Choroid plexus epithelial cell (primary cell): Measurements from ENCODE around the gene CNTROB.

Experiments
- DNase-seq: peaks from one replicate; pipeline ENCODE4 v3.0.0-alpha.2; 2010; ENCODE audit warnings: low read depth
- H3K4me3 ChIP-seq: 2 replicates; pipeline ENCODE4 v1.5.1; 2011; ENCODE audit warnings: low read depth, mild to moderate bottlenecking, control low read depth, low read length, moderate library complexity
- CTCF ChIP-seq: conservative IDR thresholded peaks from 2 replicates; pipeline ENCODE4 v1.5.1; 2011; ENCODE audit warnings: low read depth, mild to moderate bottlenecking, control low read depth, inconsistent platforms, low read length, moderate library complexity

Gene CNTROB

GRCh38 chr17:7932949-7933348 lies 943 bp downstream of the CNTROB start:
- TF ChIP-seq CTCF: peak; percentile 49
- H3K4me3 ChIP-seq: peak overlapping the region; percentile 99
- DNase-seq: peak; percentile 79

DNA sequence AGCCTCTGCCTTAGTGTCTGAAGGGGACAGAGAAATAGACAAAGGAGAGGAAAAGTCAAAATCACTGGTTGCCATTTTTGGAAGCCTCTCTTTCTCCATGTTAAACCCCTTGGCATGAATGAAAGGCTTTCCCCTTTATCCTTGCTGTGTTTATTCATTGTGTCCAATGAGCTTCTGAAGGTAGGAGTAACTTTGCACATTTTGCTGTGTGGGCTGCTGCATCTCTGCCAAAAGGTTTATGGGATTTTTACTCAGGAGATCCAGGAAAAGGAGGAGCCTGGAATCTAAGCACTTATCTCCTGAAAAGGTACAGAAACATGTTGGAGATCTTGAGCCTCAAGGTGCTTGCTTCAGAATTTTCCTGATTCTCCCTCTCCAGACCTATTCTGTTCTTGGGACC lies 3.9 kb downstream of the CNTROB start:
- no peak for DNase-seq
- TF ChIP-seq CTCF: no peak
- H3K4me3 ChIP-seq: no peak overlapping the region

DNA sequence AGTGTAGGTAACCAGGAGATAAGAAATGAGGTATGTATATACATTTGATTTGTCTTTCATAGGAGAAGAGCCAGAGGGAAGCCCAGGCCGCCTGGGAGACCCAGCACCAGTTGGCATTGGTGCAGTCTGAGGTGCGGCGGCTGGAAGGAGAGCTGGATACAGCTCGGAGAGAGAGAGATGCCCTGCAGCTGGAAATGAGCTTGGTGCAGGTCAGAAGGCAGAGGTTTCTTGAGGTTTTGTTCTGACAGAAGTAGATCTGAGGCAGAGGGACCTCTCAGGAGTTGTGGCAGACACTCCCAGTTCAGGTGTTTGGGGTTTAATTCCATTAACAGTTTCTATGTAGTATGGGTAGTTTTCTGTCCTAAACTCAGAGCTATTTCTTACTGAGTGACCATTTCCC lies 8.0 kb downstream of the CNTROB start:
- no peak for TF ChIP-seq CTCF
- no peak overlapping the region for H3K4me3 ChIP-seq
- no peak for DNase-seq

DNA sequence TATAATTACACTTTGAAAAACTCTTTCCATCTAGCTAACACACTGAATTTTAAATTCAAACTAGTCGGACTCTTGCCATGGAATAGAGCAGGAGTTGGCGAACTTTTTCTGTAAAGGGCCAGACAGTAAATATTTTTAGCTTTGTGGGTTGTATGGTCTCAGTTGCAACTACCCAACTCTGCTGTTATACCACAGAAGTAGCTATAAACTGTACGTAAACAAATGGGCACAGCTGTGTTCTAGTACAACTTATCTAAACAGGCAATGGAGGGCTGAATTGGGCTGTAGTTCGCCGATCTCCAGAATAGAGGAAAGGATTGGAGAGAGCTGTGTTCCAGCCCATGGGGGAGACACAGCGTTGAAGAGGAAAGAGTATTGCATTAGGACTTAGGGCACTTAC lies 8.7 kb downstream of the CNTROB start:
- H3K4me3 ChIP-seq: no peak overlapping the region
- no peak for TF ChIP-seq CTCF
- DNase-seq: no peak

GRCh38 chr17:7943291-7943690 lies 11.3 kb downstream of the CNTROB start:
- no peak overlapping the region for H3K4me3 ChIP-seq
- DNase-seq: no peak
- no peak for TF ChIP-seq CTCF

DNA sequence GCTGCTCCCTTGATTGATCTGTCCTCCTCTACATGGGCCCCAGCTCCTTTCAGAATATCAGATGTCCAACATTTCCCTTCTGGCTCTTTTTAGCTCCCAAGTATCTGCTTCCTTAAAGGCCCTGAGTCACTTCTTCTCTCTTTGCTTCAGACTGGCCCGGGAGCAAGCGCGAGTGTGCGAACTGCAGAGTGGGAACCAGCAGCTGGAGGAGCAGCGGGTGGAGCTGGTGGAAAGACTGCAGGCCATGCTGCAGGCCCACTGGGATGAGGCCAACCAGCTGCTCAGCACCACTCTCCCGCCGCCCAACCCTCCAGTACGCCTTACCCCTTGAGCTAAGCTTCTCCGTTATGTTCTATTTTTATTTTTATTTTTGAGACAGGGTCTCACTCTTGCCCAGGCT lies 12.3 kb downstream of the CNTROB start:
- no peak overlapping the region for H3K4me3 ChIP-seq
- no peak for DNase-seq
- no peak for TF ChIP-seq CTCF

- H3K4me3 ChIP-seq: no peak overlapping the region
- no peak for DNase-seq
- TF ChIP-seq CTCF: no peak
These were observed 13.6 kb downstream of the CNTROB start for GRCh38 chr17:7945651-7946050.
